PC-3 (cell line): ENCODE measurements around the gene S100A7. TPM values are rescaled to one million over a fixed set of nuclear protein-coding genes. Genes with fewer than 3 reads are reported as not detected.

Source experiments
- ATAC-seq: fragments of 200-7000 bp; cut with Tn5 transposase; 2 replicates; pipeline ENCODE4 v1.9.1; 2020; ENCODE audit warnings: mild to moderate bottlenecking, moderate library complexity
- BruUV-seq: library from RNA; stranded (reverse); fragments of 400-500 nt; replicated peaks from 2 replicates; lab custom pipeline; 2021; lab: Mats Ljungman, UMichigan
- CTCF ChIA-PET: fragments of 300-600 bp; sonication (Branson Sonifier 250); formaldehyde crosslinking; loops from one replicate; lab custom pipeline; 2022; ENCODE audit warnings: antibody characterized with exemption; lab: Charles Lee
- POLR2A ChIA-PET: fragments of 300-600 bp; sonication (Branson Sonifier 250); formaldehyde crosslinking; loops from one replicate; lab custom pipeline; 2022; ENCODE audit warnings: antibody characterized with exemption; ENCODE audit not compliant: unreplicated experiment; lab: Charles Lee
- DNase-seq: peaks from one replicate; pipeline ENCODE4 v3.0.0-alpha.2; 2015
- H2AFZ ChIP-seq: fragments of 300-600 bp; sonication (generic); 2 replicates; pipeline ENCODE4 v1.6.0; 2016; ENCODE audit warnings: antibody characterized with exemption, low read length
- H3F3A ChIP-seq: fragments of 300-600 bp; sonication (generic); one replicate; pipeline ENCODE4 v1.6.0; 2017; ENCODE audit warnings: antibody characterized with exemption, low read length, control low read depth, mild to moderate bottlenecking; ENCODE audit not compliant: unreplicated experiment
- H3K27ac ChIP-seq: fragments of 300-600 bp; sonication (generic); 2 replicates; pipeline ENCODE4 v1.5.1; 2016; ENCODE audit warnings: mild to moderate bottlenecking, low read length
- H3K27me3 ChIP-seq: fragments of 300-600 bp; sonication (generic); 2 replicates; pipeline ENCODE4 v1.6.1; 2016; ENCODE audit warnings: low read length, mixed read lengths
- H3K36me3 ChIP-seq: fragments of 300-600 bp; sonication (generic); 2 replicates; pipeline ENCODE4 v1.6.1; 2016; ENCODE audit warnings: low read depth, mixed run types, low read length, mixed read lengths
- H3K4me1 ChIP-seq: fragments of 300-600 bp; sonication (generic); 2 replicates; pipeline ENCODE4 v1.5.1; 2016; ENCODE audit warnings: low read length; ENCODE audit not compliant: insufficient read depth
- H3K4me2 ChIP-seq: fragments of 300-600 bp; sonication (generic); 2 replicates; pipeline ENCODE4 v1.6.0; 2016; ENCODE audit warnings: low read length
- H3K4me3 ChIP-seq: fragments of 300-600 bp; sonication (generic); 2 replicates; pipeline ENCODE4 v1.5.1; 2016; ENCODE audit warnings: mild to moderate bottlenecking, low read length, mixed read lengths
- H3K79me2 ChIP-seq: fragments of 300-600 bp; sonication (generic); 2 replicates; pipeline ENCODE4 v1.6.1; 2017; ENCODE audit warnings: low read length, mixed read lengths
- H3K9ac ChIP-seq: fragments of 300-600 bp; sonication (generic); 2 replicates; pipeline ENCODE4 v1.6.0; 2016; ENCODE audit warnings: mild to moderate bottlenecking, low read length
- H3K9me2 ChIP-seq: fragments of 300-600 bp; sonication (generic); replicated peaks from 2 replicates; pipeline ENCODE4 v1.6.1; 2016; ENCODE audit warnings: mixed run types, low read length, mixed read lengths
- H3K9me3 ChIP-seq: fragments of 300-600 bp; sonication (generic); 2 replicates; pipeline ENCODE4 v1.6.1; 2016; ENCODE audit warnings: low read length, mixed read lengths
- H4K20me1 ChIP-seq: fragments of 300-600 bp; sonication (generic); 2 replicates; pipeline ENCODE4 v1.6.1; 2016; ENCODE audit warnings: low read length, mixed read lengths
- EZH2 ChIP-seq: fragments of 300-600 bp; sonication (generic); IDR thresholded peaks from one replicate; pipeline ENCODE4 v1.6.1; 2017; ENCODE audit warnings: antibody characterized with exemption, mild to moderate bottlenecking, low read length; ENCODE audit not compliant: unreplicated experiment
- EZH2phosphoT487 ChIP-seq: fragments of 300-600 bp; sonication (generic); IDR thresholded peaks from 2 replicates; pipeline ENCODE4 v1.6.1; 2018; ENCODE audit warnings: mild to moderate bottlenecking, antibody characterized with exemption, low read length, borderline replicate concordance
- intact Hi-C: fragments of 100-400 bp; cut with micrococcal nuclease; formaldehyde crosslinking; loops from 2 replicates; pipeline ENCODE4 v1.9.0; 2023
- total RNA-seq: library from RNA; depleted of rRNA; stranded (reverse); fragments of >200 nt; gene quantifications from 2 replicates; pipeline ENCODE4 v1.2.3, GENCODE V29; 2014
- TF ChIP-seq, protein P1 (sequence below): fragments of 300-600 bp; sonication (generic); conservative IDR thresholded peaks from 2 replicates; pipeline ENCODE4 v1.5.1; 2017; ENCODE audit warnings: antibody characterized with exemption, low read depth, mild to moderate bottlenecking, low read length

Gene S100A7
- total RNA-seq, 1 experiment from 2014 or later = not detected

DNA sequence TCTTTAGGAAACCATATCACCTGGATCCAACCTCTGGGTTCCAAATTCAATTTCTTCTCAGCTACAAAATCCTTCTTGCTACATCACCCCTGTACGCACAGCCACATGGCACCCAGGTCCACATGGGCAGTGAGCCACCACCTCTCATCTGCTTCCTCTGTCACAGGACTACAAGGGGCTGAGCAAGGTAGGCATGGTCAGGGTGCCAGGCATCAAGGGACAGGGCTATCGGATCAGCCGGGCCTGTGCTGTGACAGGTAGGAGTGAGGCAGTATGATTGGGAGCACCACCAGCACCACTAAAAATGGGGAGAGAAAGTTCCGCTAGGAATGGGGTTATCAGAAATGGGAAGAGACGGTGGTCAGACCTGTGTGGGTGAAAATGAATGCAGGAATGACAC, 45.9 kb upstream of the S100A7 start:
- Histone ChIP-seq H3K4me1 (peaks cover 40% of the 10 kb centered on the region), H3F3A (no peaks in the 10 kb centered on the region), H3K79me2 (no peaks in the 10 kb centered on the region), H3K4me3 (no peak overlapping the region), H3K4me2 (peak overlapping the region; percentile 60), H4K20me1 (no peaks in the 10 kb centered on the region), H3K9ac (no peak overlapping the region; the same call in 1 of the 2 replicates), H2AFZ (peak overlapping the region; percentile 52; the same call in 1 of the 2 replicates), H3K27me3 (no peaks in the 10 kb centered on the region), H3K36me3 (no peaks in the 10 kb centered on the region), H3K27ac (peak overlapping the region; percentile 82), H3K9me3 (no peaks in the 10 kb centered on the region), H3K9me2 (no peaks in the 10 kb centered on the region)
- intact Hi-C loops = loop anchor here (5.0 kb wide), 1 partner anchor 241 kb away; no protein-coding TSS in a partner anchor
- POLR2A ChIA-PET = interaction anchor here (0.6 to 1.4 kb wide), 8 partner anchors 9 to 300 kb away, joined by 3 to 8 read pairs (median 4); partner anchors contain the start of gene S100A6
- CTCF ChIA-PET = interaction anchor here (0.6 to 1.1 kb wide), 3 partner anchors 11 to 151 kb away, joined by 4 to 5 read pairs (median 5); partner anchors contain the start of gene CHTOP
- no TSS peak for BruUV-seq
- ATAC-seq = no peak
- TF ChIP-seq EZH2phosphoT487 (no peak), EZH2 (no peak)
- TF ChIP-seq, protein P1, sequence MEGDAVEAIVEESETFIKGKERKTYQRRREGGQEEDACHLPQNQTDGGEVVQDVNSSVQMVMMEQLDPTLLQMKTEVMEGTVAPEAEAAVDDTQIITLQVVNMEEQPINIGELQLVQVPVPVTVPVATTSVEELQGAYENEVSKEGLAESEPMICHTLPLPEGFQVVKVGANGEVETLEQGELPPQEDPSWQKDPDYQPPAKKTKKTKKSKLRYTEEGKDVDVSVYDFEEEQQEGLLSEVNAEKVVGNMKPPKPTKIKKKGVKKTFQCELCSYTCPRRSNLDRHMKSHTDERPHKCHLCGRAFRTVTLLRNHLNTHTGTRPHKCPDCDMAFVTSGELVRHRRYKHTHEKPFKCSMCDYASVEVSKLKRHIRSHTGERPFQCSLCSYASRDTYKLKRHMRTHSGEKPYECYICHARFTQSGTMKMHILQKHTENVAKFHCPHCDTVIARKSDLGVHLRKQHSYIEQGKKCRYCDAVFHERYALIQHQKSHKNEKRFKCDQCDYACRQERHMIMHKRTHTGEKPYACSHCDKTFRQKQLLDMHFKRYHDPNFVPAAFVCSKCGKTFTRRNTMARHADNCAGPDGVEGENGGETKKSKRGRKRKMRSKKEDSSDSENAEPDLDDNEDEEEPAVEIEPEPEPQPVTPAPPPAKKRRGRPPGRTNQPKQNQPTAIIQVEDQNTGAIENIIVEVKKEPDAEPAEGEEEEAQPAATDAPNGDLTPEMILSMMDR = no peak
- no peak for DNase-seq

DNA sequence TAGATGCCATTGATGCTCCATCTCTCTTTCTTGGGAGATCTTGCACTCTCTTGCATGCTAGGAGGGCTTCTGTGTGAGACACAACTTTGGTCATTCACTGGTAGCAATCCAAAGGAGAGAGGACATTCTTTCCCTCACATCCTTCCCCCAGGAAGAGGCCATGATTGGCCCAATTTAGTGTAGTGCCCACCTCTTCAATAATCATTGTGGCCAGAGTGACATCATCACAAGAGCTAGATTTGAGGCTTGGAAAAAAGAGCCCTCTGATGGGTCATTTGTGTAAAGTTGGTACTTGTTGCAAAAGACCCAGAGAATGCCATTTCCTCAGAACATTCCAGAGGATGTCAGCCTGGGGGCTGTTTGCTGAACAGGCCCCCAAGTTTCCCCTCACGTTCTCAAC, 45.1 kb upstream of the S100A7 start:
- Histone ChIP-seq H3K9ac (no peak overlapping the region), H3K4me1 (peaks cover 36% of the 10 kb centered on the region), H3K79me2 (no peaks in the 10 kb centered on the region), H3F3A (no peaks in the 10 kb centered on the region), H3K4me2 (no peak overlapping the region), H3K9me3 (no peaks in the 10 kb centered on the region), H3K9me2 (no peaks in the 10 kb centered on the region), H2AFZ (no peak overlapping the region), H3K27me3 (no peaks in the 10 kb centered on the region), H3K4me3 (no peak overlapping the region), H3K27ac (no peak overlapping the region), H4K20me1 (no peaks in the 10 kb centered on the region), H3K36me3 (no peaks in the 10 kb centered on the region)
- no peak for ATAC-seq
- ChIA-PET POLR2A (interaction anchor here (1.4 kb wide), 1 partner anchor 62 kb away, joined by 6 read pairs; no protein-coding TSS in a partner anchor), CTCF (no interaction called here)
- intact Hi-C loops = loop anchor here (5.0 kb wide), 1 partner anchor 242 kb away; no protein-coding TSS in a partner anchor
- no TSS peak for BruUV-seq
- no peak for DNase-seq
- TF ChIP-seq EZH2phosphoT487 (no peak), EZH2 (no peak)
- TF ChIP-seq, protein P1 = no peak

DNA sequence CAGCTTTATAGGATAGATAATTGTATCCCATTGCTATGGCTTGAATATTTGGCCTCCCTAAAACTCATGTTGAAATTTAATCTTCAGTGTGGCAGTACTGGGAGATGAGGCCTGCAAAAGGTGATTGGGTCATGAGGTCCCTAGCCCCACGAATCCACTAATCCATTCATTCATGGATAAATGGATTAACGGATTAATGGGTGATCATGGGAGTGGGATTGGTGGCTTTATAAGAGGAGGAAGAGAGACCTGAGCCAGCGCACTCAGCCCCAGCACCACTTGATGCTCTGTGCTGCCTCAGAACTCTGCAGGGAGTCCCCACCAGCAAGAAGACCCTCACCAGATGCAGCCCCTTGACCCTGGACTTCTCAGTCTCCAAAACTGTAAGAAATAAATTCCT, 43.3 kb upstream of the S100A7 start:
- Histone ChIP-seq H3K27ac (no peak overlapping the region), H3K4me3 (no peak overlapping the region), H3K4me2 (no peak overlapping the region), H3K79me2 (no peaks in the 10 kb centered on the region), H3K9me2 (no peaks in the 10 kb centered on the region), H3K9me3 (no peaks in the 10 kb centered on the region), H2AFZ (no peak overlapping the region), H3F3A (no peaks in the 10 kb centered on the region), H3K9ac (no peak overlapping the region), H3K36me3 (no peaks in the 10 kb centered on the region), H3K27me3 (no peaks in the 10 kb centered on the region), H4K20me1 (no peaks in the 10 kb centered on the region), H3K4me1 (peaks cover 28% of the 10 kb centered on the region)
- DNase-seq (no peak), ATAC-seq (no peak)
- BruUV-seq = no TSS peak
- no peak for TF ChIP-seq EZH2
- TF ChIP-seq EZH2phosphoT487 = no peak
- TF ChIP-seq, protein P1 = no peak
- POLR2A ChIA-PET = no interaction called here
- intact Hi-C loops = no loop called here
- CTCF ChIA-PET = no interaction called here
